ENCODE measurements around the gene FTO. TPM values are rescaled to one million over a fixed set of nuclear protein-coding genes. Genes with fewer than 3 reads are reported as not detected.
A peak's percentile ranks its signal among the peaks of the same experiment; 100 is the strongest.

The FTO gene
- total and polyA plus RNA-seq, 2 of the 13 experiments (the other 11 are each of a cell fraction or from before 2014, with no cell fraction given) = 41.6 to 55.8 TPM

GRCh38 chr16:53757971-53758609 is 54.1 kb downstream of the FTO start (continued):
- TF ChIP-seq ZUFSP (CRISPR knock-in tag; IDR thresholded peaks at IDR 0.05; ENCODE audit: borderline replicate concordance) (no peak), TEF (CRISPR knock-in tag; IDR thresholded peaks at IDR 0.05) (peak; percentile 63; the same call in 1 of the 2 replicates), ZNF484 (CRISPR knock-in tag; IDR thresholded peaks at IDR 0.05; ENCODE audit: borderline replicate concordance, low read depth) (no peak), HOXA5 (CRISPR knock-in tag; IDR thresholded peaks at IDR 0.05) (no peak), ZBTB10 (CRISPR knock-in tag; IDR thresholded peaks at IDR 0.05; ENCODE audit: borderline replicate concordance) (no peak), IRF1 (CRISPR knock-in tag; IDR thresholded peaks at IDR 0.05; ENCODE audit: low read depth) (no peak), NR2F2 (IDR thresholded peaks at IDR 0.05; ENCODE audit: borderline replicate concordance, low read depth) (no peak), RXRB (CRISPR knock-in tag; IDR thresholded peaks at IDR 0.05; ENCODE audit: borderline replicate concordance) (0 out of 2 replicates have a peak, but pooled peaks have one; percentile 40), SPEN (CRISPR knock-in tag; IDR thresholded peaks at IDR 0.05; ENCODE audit: low read depth) (no peak), ZNF609 (CRISPR knock-in tag; IDR thresholded peaks at IDR 0.05; ENCODE audit: borderline replicate concordance) (no peak), ZNF777 (CRISPR knock-in tag; IDR thresholded peaks at IDR 0.05) (no peak), RBM39 (IDR thresholded peaks at IDR 0.05; ENCODE audit: low read depth, low read length, poor library complexity, severe bottlenecking) (no peak), ZNF772 (CRISPR knock-in tag; IDR thresholded peaks at IDR 0.05) (no peak), ARNT2 (CRISPR knock-in tag; IDR thresholded peaks at IDR 0.05; ENCODE audit: low read depth) (no peak), RFXANK (CRISPR knock-in tag; IDR thresholded peaks at IDR 0.05) (no peak), HNF4A (CRISPR knock-in tag; IDR thresholded peaks at IDR 0.05) (no peak), MTF1 (CRISPR knock-in tag; IDR thresholded peaks at IDR 0.05) (no peak), ZBTB3 (CRISPR knock-in tag; IDR thresholded peaks at IDR 0.05; ENCODE audit: borderline replicate concordance, low read depth) (no peak), IRF2 (CRISPR knock-in tag; IDR thresholded peaks at IDR 0.05) (no peak)
